Peyer's patch (tissue), 4 donors: ENCODE data around the gene KDM6B.

ENCODE experiments used
- CTCF ChIP-seq, 6 experiments: fragments of 450-650 bp in 4 of 6; fragments of 200-600 bp in 2 of 6; sonication (generic) in 1 of 6; IDR thresholded peaks; one replicate each; pipeline ENCODE4 v1.5.1; 2017 to 2019; ENCODE audit warnings: antibody characterized with exemption in 6 of 6, mild to moderate bottlenecking in 3 of 6, moderate library complexity in 1 of 6
- POLR2A ChIP-seq, 2 donors: fragments of 450-650 bp; IDR thresholded peaks; one replicate each; pipeline ENCODE4 v1.5.1; 2017; ENCODE audit warnings: antibody characterized with exemption in 2 of 2, mild to moderate bottlenecking in 2 of 2, moderate library complexity in 2 of 2

GRCh38 chr17:7792611-7793010 lies 41.4 kb upstream of the KDM6B start:
- TF ChIP-seq CTCF (IDR thresholded peaks at IDR 0.05) (no peak), POLR2A (IDR thresholded peaks at IDR 0.05) (no peak)
